ENCODE measurements around the gene CYB5A.

CYB5A gene, protein sequence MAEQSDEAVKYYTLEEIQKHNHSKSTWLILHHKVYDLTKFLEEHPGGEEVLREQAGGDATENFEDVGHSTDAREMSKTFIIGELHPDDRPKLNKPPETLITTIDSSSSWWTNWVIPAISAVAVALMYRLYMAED

GRCh38 chr18:74291771-74292540 is at the start of gene CYB5A:
CYB5A (minus strand) TSS chr18:74291963; CDS start chr18:74291875, 88 bp downstream.
- in situ Hi-C loops (cut with HindIII; ENCODE audit: low pct_ligation_motif_present, low sequenced_read_pairs), result no loop called here
- TF ChIP-seq CTCF (IDR thresholded peaks at IDR 0.05; ENCODE audit: low read depth, low read length, missing control alignments), result peak; percentile 35
- DNase-seq, result peak; percentile 93
- H3K4me3 ChIP-seq (ENCODE audit: low read depth, low read length), result peak within 1 kb of the TSS; percentile 92
- no peaks in the 10 kb centered on the region for H3K36me3 ChIP-seq (replicated peaks)
- no peak within 1 kb of the TSS for H3K27ac ChIP-seq
- H3K27me3 ChIP-seq (replicated peaks), result no peaks in the 10 kb centered on the region

DNA sequence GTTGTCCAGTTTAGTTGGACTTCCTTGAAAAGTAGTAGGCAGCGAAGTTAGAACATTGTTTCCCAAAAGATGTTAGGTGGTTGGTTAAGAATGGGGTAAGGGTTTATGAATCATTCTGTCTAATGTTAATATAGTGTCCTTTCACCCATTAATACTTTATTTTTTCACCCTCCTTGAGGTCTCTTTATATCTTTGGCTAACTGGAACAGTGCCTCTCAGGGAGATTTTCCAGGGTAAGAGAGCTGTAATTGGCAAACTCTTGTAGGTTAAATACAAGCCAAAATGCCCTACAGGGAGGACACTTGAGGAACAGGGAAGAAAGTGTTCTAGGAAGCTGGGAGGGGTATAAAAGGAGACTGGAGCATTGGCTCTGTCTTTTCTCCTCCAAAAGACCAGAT is 46.1 kb upstream of the CYB5A start:
- Histone ChIP-seq H3K36me3 (replicated peaks) (no peaks in the 10 kb centered on the region), H3K4me3 (ENCODE audit: low read depth, low read length) (no peak overlapping the region), H3K27me3 (replicated peaks) (no peaks in the 10 kb centered on the region), H3K27ac (no peak overlapping the region)
- in situ Hi-C loops (cut with HindIII; ENCODE audit: low pct_ligation_motif_present, low sequenced_read_pairs), result loop anchor here (25.0 kb wide), 1 partner anchor 151 kb away; no protein-coding TSS in a partner anchor
- no peak for TF ChIP-seq CTCF (IDR thresholded peaks at IDR 0.05; ENCODE audit: low read depth, low read length, missing control alignments)
- DNase-seq, result no peak

DNA sequence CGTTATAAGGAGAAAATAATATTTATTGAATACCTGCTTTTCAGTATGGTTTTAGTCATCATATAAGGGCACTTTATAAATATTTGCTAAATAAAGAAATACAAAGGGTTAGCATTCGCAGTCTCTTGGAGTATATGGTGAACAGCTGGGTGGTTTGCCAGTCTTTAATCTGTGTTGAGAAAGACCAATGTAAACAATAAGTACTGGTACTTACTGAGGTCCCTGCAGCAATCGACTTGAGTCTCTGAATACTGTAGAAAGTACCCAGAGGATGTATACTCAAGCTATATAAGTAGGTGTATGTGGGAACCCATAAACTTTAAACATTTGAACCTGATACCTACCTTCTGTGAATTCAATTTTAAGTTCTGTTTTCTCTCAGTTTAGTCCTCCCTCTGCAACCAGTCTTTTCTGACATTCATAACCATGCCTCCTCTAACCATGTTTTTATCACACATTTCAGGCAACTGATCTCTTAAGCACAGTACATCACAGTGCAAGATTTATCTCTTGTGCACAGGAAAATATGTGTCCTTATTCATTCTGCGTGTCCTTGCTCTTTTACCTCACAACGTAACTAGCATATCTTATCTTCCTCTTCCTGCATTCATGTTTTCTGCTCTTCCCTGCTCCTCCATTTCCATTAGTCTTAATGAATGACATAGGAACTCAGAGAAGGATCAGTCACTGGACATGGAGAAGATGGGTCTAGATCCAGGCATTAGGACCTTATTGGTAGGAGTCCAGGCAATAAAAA is 45.6 kb upstream of the CYB5A start:
- TF ChIP-seq CTCF (IDR thresholded peaks at IDR 0.05; ENCODE audit: low read depth, low read length, missing control alignments), result no peak
- Histone ChIP-seq H3K27me3 (replicated peaks) (no peaks in the 10 kb centered on the region), H3K27ac (no peak overlapping the region), H3K36me3 (replicated peaks) (no peaks in the 10 kb centered on the region), H3K4me3 (ENCODE audit: low read depth, low read length) (no peak overlapping the region)
- DNase-seq, result no peak
- in situ Hi-C loops (cut with HindIII; ENCODE audit: low pct_ligation_motif_present, low sequenced_read_pairs), result loop anchor here (25.0 kb wide), 1 partner anchor 150 kb away; no protein-coding TSS in a partner anchor

DNA sequence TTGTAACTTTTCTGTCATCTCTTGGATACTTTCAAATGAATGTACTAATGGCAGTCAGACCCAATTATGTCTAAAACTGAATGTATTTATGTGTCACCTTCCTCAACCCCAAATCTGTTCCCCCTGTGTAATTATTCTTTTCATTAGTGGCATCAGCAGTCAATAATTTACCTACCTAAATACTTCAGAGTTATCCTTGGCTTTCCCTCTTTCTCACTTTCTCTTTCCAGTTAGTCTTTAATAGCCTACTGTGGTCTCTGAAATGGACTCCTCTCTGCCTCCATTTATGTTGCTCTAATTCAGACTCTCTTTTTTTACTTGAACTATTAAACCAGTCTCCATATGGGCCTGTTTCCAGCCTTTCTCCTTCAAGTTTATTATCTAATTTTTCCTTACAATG is 44.9 kb upstream of the CYB5A start:
- no peaks in the 10 kb centered on the region for H3K27me3 ChIP-seq (replicated peaks)
- in situ Hi-C loops (cut with HindIII; ENCODE audit: low pct_ligation_motif_present, low sequenced_read_pairs), result loop anchor here (25.0 kb wide), 1 partner anchor 149 kb away; no protein-coding TSS in a partner anchor
- H3K36me3 ChIP-seq (replicated peaks), result no peaks in the 10 kb centered on the region
- no peak for TF ChIP-seq CTCF (IDR thresholded peaks at IDR 0.05; ENCODE audit: low read depth, low read length, missing control alignments)
- H3K27ac ChIP-seq, result no peak overlapping the region
- DNase-seq, result no peak
- H3K4me3 ChIP-seq (ENCODE audit: low read depth, low read length), result no peak overlapping the region

DNA sequence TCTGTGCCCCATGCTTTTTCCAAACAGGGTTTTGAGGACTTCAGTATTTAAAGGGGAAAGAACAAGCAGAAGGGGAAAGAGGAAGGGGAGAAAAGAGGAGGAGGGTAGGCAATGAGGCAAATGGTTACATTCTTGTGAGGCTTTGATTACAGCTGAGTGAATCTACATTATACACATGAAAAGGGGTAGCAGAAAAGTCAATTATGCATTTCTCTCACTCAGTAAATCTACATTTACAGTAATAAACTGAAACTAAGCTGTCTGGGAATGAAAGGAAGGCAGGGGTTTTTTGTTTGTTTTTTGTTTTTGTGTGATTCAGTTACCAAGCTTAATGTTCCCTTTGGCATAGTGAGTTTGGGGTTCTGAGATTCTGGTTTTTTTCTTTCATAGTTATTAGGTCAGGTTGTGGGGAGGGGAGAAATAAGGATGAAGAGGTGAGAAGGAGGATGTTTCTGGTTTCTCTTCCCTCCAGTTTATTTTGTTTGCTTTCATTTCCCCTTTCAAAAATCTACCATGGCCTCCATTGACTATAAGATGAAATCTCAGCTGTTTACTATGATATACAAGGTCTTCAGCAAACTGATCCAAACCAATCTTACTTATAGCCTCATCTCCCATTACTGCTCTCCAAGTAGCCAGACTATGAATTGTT is 42.6 kb upstream of the CYB5A start:
- no peak for TF ChIP-seq CTCF (IDR thresholded peaks at IDR 0.05; ENCODE audit: low read depth, low read length, missing control alignments)
- Histone ChIP-seq H3K4me3 (ENCODE audit: low read depth, low read length) (no peak overlapping the region), H3K27me3 (replicated peaks) (no peaks in the 10 kb centered on the region), H3K36me3 (replicated peaks) (no peaks in the 10 kb centered on the region), H3K27ac (no peak overlapping the region)
- in situ Hi-C loops (cut with HindIII; ENCODE audit: low pct_ligation_motif_present, low sequenced_read_pairs), result loop anchor here (25.0 kb wide), 1 partner anchor 147 kb away; no protein-coding TSS in a partner anchor
- no peak for DNase-seq

Data from brain microvascular endothelial cell (primary cell).